ENCODE results near the gene IL1RAPL1.
"Not testable (repeated sequence)": the region's sequence is repeated elsewhere in the genome, so short reads cannot be mapped to it uniquely, and the experiment has no call there.

IL1RAPL1 gene

DNA sequence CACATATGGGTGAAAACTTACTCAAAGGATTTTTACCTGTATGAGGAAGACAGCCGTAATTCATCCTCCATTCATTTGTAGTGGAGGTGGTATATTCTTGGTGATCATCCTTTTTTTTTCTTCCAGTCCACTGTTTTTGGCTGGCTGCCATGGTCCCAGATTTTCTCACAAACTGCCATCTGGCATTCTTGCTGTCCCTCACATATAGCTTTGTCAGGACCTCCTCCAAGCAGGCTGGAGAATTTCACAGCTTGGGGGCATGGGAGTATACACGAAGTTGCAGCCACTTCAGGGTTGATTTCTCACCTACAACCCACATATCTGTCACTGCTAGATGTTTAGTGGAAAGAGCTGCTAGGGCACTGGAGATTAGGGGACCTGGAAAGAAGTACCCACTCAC lies 401.0 kb downstream of the IL1RAPL1 start:
- no peak for DNase-seq

- DNase-seq, result no peak
These were observed 410.6 kb downstream of the IL1RAPL1 start for GRCh38 chrX:28997706-28998463.

DNA sequence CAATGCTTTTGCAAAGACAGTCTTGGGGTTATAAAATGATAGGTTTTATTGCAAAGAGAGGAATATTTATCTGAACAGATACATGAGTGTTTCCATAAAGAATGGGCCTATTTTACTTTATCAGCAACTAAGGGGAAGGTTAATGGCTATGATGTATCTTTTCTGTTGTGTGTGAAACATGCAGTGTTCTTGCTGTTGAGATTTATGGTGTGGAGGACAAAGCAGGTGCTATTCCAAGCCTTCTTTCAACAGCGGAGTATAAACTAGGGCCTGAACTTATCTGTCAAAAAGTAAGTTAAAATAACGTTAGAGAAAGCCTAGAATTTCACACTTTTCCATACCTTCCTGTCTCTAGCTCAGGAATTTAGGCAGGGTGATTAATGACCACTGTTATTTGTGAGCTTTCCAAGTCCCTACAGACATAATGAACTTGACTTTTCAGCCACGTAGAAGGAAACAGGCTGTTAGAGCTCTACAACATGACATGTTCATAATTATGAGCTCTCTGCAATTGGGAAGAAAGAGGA lies 411.4 kb downstream of the IL1RAPL1 start:
- no peak for DNase-seq

DNA sequence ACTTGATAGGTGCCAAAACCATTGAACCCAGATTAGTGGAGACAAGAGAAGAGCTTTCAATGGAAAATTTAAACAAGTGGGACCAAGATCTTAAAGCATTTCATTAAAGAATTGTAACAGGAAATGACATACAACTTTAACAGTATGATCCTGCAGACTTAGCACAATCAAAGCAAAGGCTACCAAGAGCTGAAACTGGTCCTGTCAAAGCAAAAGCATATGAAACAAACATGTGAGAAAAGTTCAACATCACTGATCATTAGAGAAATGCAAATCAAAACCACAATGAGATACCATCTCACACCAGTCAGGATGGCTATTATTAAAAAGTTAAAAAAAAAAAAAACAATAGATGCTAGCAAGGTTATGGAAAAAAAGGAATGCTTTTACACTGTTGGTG lies 425.6 kb downstream of the IL1RAPL1 start:
- DNase-seq, result no peak

DNA sequence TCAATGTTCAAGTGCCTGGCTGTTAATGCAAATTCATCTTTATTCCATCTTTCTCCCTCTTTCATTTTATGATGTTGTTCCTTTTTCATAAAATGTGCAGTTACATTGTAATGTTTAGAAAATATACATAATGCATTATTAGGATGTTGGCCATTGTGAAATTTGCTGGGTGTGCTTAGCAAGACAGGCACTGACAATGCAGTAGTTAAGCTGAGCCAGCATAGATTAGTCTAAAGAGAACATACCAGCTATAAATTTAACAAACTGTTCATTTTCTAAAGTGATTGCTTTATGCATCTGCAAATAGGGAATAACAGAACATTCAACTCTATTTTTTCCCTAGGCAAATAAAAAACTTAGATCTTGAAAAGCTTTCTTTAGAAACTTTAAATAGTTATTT lies 436.0 kb downstream of the IL1RAPL1 start:
- DNase-seq, result no peak

DNA sequence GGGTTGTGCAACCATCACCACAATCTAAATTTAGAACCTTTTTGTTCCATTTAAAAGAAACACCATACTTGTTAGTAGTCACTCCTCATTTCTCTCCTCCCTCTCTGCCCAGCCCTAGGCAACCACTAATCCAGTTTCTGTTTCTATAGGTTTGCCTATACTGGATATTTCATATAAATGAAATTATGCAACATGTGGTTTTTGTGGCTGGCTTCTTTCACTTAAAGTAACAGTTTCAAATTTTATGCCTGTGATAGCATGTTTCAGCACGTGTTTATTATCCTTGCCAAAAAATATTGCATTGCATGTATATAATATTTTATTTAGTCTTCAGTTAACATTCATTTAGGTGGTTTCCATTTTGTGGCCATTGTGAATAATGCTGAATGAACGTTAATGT lies 437.6 kb downstream of the IL1RAPL1 start:
- DNase-seq, result no peak

DNA sequence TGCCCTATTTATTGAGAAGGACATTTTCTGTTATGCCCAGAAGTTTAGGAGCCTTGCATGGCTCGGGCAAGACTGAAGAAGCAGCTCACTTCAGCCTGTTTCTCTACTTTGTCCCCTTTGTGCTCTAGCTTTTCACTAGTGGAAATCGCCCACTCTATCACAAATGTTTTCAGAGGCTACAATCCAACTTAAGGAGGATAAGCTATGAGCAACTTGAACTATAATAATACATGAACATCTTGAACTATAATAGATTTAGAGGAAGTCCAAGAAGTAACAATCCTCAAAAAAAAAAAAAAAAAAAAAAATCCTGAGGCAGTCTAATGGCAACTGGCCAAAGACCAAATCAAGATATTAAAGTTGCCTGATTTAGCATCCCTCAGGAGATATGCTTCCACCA lies 452.3 kb downstream of the IL1RAPL1 start:
- DNase-seq, result no peak

DNA sequence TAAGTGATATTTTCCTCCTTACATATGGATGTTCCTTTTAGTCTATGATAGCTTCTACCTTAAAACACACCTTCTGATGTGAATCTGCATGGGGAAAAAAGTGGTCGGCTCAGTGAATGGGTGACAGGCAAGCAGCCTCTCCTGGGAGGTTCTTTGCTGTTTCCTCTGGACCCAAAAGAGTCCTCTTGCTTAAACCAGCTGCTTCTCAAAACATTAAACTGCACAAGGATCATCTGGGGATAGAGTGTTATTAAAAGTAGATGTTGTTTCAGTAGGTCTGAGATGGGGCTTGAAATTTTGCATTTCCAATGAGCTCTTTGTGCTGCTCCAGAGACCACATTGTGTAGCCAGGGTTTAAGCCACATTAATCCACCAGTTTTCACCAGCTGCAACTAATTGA lies 452.9 kb downstream of the IL1RAPL1 start:
- no peak for DNase-seq

DNA sequence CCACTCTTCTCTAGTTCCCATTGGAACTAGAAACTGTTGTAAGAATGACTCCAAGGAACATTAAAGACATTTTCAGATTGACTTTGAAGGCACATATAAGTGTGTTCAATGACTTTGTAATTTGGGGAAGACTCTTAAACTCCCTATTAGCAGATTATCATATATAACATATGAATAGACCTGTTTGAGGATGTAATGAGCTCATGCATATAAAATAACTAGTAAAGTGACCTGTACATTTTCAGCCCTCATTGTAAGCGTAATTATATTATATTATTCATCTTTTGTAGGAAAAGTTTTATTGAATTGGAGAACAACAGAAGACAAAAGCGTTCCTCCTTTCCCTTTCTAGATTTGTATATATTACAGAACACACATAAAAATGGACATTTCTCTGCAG lies 455.1 kb downstream of the IL1RAPL1 start:
- DNase-seq, result no peak

- DNase-seq, result no peak
These were observed 456.5 kb downstream of the IL1RAPL1 start for GRCh38 chrX:29043746-29044145.

GRCh38 chrX:29044423-29045184 lies 457.4 kb downstream of the IL1RAPL1 start:
- no peak for DNase-seq

DNA sequence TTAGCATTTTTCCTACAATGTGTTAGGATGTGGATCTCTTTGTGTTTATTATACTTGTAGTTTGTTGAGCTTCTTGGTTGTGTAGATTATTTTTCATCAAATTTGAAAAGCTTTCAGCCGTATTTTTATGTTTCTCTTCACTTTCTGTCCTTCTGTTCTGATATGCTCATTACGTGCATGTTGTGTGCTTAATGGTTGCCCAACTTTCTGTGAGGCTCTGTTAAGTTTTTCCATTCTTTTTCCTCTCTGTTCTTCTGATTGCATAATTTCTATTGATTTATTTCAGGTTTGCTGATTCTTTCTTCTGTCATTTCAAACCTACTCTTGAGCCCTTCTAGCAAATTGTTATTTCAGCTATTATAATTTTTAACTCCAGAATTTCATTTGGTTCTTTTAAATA lies 478.2 kb downstream of the IL1RAPL1 start:
- no peak for DNase-seq

GRCh38 chrX:29066516-29066915 lies 479.3 kb downstream of the IL1RAPL1 start:
- DNase-seq, result no peak

GRCh38 chrX:29067351-29067750 lies 480.1 kb downstream of the IL1RAPL1 start:
- no peak for DNase-seq

GRCh38 chrX:29071525-29072320 lies 484.5 kb downstream of the IL1RAPL1 start:
- no peak for DNase-seq

- no peak for DNase-seq
These were observed 495.3 kb downstream of the IL1RAPL1 start for GRCh38 chrX:29082558-29082957.

GRCh38 chrX:29083823-29084222 lies 496.6 kb downstream of the IL1RAPL1 start:
- DNase-seq, result no peak

- no peak for DNase-seq
These were observed 503.6 kb downstream of the IL1RAPL1 start for GRCh38 chrX:29090811-29091210.

- no peak for DNase-seq
These were observed 520.0 kb downstream of the IL1RAPL1 start for GRCh38 chrX:29107231-29107630.

DNA sequence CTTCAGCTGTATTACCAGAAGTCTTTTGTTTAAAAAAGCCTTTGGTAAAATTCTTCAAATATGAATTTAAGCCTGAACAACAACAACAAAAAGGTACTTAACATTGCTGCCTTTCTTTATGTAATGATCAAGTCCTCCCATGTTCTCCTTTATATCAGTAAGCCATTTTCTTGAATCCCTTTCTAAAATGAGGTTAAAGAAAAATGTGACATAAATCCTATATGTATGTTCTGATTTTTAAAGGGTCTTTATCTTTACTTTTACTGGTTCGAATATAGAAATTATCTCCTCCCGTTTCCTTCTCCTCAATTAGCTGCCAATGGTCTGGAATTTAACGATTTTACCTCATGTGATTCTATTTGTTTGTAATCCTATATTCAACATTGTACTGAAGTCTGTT lies 522.8 kb downstream of the IL1RAPL1 start:
- DNase-seq, result no peak

- no peak for DNase-seq
These were observed 526.0 kb downstream of the IL1RAPL1 start for GRCh38 chrX:29113221-29113620.

DNA sequence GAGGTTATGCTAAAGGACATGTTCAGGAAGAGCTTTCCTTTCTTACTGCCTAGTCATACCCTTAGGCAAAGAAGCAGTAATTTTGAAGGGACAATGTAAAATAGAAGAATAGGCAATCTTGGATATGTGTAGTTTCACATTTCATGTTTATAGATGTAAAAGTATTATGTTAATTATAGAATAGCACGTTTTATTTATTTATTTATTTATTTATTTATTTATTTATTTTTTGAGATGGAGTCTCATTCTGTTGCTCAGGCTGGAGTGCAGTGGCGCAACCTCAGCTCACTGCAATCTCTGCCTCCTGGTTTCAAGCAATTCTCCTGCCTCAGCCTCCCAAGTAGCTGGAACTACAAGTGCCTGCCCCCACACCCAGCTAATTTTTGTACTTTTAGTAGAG lies 535.6 kb downstream of the IL1RAPL1 start:
- DNase-seq, result not testable (repeated sequence)

DNA sequence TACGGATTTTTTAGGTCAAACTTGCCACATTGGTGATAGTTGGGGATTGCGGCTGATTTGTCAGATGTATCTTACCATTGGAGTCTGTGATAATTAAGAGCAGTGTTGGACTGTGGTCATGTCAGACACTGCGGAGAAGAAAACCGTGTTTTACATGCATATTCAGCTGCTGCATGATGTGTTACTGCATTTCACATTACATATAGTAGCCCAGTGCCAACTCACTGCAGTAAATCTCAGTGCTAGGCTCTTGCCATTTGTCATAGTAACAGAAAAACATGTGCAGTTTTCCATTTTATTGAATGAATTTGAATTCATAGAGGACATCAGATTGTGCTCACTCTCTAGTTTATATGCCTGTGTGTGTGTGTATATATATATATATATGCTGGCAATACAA lies 543.7 kb downstream of the IL1RAPL1 start:
- no peak for DNase-seq
